Mucosa of stomach (tissue), 1 donor: Measurements from ENCODE around the gene WFIKKN2.
"Not testable (repeated sequence)": the region's sequence is repeated elsewhere in the genome, so short reads cannot be mapped to it uniquely, and the experiment has no call there.

Source experiments
- H3K27me3 ChIP-seq: one replicate; pipeline ENCODE4 v1.7.0; 2013; ENCODE audit warnings: mild to moderate bottlenecking, low read length; ENCODE audit not compliant: control insufficient read depth, insufficient read depth
- H3K36me3 ChIP-seq: one replicate; pipeline ENCODE4 v1.7.0; 2013; ENCODE audit warnings: low read length; ENCODE audit not compliant: control insufficient read depth, insufficient read depth
- H3K4me1 ChIP-seq: one replicate; pipeline ENCODE4 v1.7.0; 2013; ENCODE audit warnings: mild to moderate bottlenecking, low read length; ENCODE audit not compliant: control insufficient read depth, insufficient read depth
- H3K4me3 ChIP-seq: one replicate; pipeline ENCODE4 v1.7.0; 2013; ENCODE audit warnings: low read length
- H3K9ac ChIP-seq: one replicate; pipeline ENCODE4 v1.7.0; 2013; ENCODE audit warnings: mild to moderate bottlenecking, low read length, moderate library complexity
- H3K9me3 ChIP-seq: one replicate; pipeline ENCODE4 v1.7.0; 2013; ENCODE audit warnings: mild to moderate bottlenecking, low read length, moderate library complexity; ENCODE audit not compliant: control insufficient read depth
- donor health status: Pancreatic carcinoma.

The WFIKKN2 gene

DNA sequence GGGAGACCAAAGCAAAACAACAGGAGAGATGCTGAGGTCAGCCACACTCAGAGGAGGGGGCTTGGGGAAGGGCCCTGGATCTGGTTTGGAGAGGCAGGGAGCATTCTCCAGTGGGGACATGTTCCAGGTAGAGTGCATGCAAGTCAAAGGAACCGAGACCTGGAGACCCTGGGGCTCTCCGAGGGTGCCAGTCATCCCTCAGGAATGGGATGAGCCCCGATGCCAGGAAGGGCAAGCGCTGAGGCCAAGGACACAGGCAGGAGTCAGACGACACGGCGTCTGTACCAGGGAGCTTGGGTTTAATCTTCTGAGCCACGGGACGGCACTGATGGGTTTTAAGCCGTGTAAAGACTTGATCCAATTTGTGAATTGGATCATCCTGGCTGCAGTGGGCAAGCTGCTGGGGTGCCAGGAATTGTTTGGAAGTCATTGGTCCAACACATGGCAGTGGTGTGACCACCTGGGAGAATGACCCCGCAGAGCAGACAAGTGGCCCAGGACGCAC lies 35.1 kb upstream of the WFIKKN2 start:
- no peaks in the 10 kb centered on the region for H3K27me3 ChIP-seq
- no peaks in the 10 kb centered on the region for H3K4me1 ChIP-seq
- H3K4me3 ChIP-seq = no peak overlapping the region
- H3K9ac ChIP-seq = no peak overlapping the region
- H3K36me3 ChIP-seq = no peaks in the 10 kb centered on the region
- H3K9me3 ChIP-seq = no peaks in the 10 kb centered on the region

DNA sequence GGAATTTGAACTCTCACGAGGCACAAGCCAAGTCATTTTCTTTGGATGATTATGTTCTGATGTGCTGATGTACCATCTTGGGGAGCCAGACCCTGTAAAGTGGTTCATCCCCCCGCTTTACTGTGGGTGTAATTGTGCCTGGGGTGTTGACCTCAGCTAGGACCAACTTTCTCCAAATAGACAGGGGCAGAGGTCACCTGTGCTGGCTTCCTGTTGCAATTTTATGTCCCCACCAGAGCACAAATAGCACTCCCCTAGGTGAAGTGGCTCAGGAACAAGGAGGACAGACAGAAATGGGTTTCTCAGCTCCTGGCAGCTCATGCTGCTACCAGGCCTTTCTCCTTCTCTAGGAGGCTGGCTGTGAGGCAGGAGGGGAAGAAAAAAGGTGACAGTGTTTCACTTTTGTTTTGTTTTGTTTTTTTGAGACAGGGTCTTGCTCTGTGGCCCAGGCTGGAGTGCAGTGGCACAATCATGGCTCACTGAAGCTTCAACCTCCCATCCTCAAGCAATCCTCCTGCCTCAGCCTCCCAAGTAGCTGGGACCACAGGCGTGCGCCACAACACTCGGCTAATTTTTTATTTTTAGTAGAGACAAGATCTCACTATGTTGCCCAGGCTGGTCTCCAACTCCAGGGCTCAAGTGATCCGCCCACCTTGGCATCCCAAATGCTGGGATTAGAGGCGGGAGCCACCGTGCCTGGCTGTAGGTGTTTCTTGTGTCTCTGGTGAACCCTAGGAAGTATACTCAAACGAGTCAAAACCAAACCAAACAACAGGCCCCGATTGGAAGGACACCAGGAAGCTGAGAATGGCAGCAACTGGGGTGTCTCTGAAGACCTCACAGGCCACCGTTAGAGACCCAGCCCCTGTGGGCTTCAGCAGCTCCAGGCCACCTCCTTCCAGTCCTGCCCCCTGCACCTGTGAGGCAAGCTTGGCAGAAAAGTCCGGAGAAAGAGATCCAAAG lies 32.5 kb upstream of the WFIKKN2 start:
- Histone ChIP-seq H3K36me3 (no peaks in the 10 kb centered on the region), H3K4me1 (peaks cover 6% of the 10 kb centered on the region), H3K9ac (no peak overlapping the region), H3K27me3 (no peaks in the 10 kb centered on the region), H3K4me3 (no peak overlapping the region), H3K9me3 (no peaks in the 10 kb centered on the region)

DNA sequence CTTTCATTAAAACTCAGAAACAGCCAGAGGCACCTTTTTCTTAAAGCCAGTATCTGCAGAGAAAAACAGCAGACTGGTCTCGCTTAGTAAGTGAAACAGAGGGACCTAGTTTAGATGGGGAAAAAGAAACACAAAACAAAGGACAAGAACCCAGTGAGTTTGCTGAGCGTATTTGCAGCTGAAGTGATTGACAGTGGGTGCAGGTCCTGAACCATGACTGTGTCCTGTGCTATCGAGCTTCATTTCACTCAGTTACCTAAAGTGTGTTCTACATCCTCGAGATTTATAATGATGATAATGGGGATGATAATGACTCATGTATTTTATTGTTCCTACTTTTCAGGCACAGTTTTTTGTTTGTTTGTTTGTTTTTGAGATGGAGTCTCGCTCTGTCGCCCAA lies 31.7 kb upstream of the WFIKKN2 start:
- no peaks in the 10 kb centered on the region for H3K27me3 ChIP-seq
- H3K9me3 ChIP-seq = no peaks in the 10 kb centered on the region
- no peaks in the 10 kb centered on the region for H3K36me3 ChIP-seq
- no peak overlapping the region for H3K4me3 ChIP-seq
- H3K9ac ChIP-seq = no peak overlapping the region
- H3K4me1 ChIP-seq = peaks cover 6% of the 10 kb centered on the region

DNA sequence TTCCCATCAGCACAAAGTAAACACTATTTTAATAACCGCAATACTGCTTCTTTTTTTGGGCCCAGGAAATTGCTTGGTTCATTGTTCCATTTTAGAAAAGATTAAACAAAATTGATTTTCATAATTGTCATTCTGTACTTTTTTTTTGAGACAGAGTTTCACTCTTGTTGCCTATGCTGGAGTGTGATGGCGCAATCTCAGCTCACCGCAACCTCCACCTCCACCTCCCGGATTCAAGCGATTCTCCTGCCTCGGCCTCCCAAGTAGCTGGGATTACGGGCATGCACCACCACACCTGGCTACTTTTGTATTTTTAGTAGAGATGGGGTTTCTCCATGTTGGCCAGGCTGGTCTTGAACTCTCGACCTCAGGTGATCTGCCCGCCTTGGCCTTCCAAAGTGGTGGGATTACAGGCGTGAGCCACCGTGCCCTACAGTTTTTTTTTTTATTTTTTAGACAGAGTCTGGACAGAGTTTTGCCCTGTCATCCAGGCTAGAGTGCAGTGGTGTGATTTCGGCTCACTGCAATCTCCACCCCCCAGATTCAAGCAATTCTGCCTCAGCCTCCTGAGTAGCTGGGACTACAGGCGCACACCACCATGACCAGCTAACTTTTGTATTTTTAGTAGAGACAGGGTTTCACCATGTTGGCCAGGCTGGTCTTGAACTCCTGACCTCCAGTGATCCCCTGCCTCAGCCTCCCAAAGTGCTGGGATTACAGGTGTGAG lies 30.5 kb upstream of the WFIKKN2 start:
- not testable (repeated sequence) for H3K27me3 ChIP-seq, H3K4me1 ChIP-seq, H3K9ac ChIP-seq, H3K36me3 ChIP-seq, H3K4me3 ChIP-seq, H3K9me3 ChIP-seq

DNA sequence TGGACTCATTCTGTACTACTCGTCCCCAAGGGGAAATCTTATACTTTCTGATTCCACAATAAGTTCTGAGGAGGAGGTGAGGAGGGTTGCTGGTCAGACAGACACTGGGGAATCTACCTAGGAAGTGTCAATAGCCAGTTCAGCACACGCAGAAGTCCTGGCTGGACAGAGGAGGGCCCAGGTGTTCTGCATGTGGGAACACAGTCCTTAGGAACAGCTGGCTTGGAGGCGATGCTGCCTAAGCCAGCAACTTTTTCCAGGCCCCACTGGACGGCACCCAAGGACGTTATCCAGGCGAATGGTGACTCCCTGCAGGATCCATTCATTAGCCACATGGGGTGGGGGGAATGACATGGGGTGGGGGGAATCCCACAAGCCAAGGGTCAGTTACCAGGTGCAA lies 29.9 kb upstream of the WFIKKN2 start:
- H3K9ac ChIP-seq = no peak overlapping the region
- no peaks in the 10 kb centered on the region for H3K36me3 ChIP-seq
- H3K4me1 ChIP-seq = peaks cover 6% of the 10 kb centered on the region
- H3K27me3 ChIP-seq = no peaks in the 10 kb centered on the region
- no peak overlapping the region for H3K4me3 ChIP-seq
- no peaks in the 10 kb centered on the region for H3K9me3 ChIP-seq

DNA sequence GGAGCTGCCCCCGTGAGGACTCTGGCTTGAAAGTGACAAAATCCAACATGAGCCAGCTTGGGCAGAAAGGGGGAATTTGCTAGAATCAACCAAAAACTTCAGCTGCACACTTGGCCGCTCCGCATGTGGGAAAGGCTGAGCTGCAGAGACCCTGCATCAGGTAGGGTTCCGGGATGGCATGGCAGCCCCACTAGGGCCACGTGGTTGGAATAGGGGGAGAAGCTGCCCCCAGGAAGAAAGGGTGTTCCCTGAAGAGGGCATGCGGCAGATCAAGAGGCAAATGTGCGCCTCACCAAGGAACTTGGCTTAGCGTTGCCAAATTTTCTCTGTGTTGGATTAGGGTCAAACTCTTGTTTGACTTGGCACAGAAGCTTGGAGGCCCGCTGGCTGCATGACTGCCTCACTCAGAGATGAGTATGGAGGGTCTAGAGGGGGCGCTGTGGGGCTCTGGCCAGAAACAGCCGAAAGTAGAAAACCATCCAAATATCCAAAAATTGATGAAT lies 29.2 kb upstream of the WFIKKN2 start:
- Histone ChIP-seq H3K4me3 (no peak overlapping the region), H3K4me1 (peaks cover 6% of the 10 kb centered on the region), H3K27me3 (no peaks in the 10 kb centered on the region), H3K9ac (no peak overlapping the region), H3K9me3 (no peaks in the 10 kb centered on the region), H3K36me3 (no peaks in the 10 kb centered on the region)

DNA sequence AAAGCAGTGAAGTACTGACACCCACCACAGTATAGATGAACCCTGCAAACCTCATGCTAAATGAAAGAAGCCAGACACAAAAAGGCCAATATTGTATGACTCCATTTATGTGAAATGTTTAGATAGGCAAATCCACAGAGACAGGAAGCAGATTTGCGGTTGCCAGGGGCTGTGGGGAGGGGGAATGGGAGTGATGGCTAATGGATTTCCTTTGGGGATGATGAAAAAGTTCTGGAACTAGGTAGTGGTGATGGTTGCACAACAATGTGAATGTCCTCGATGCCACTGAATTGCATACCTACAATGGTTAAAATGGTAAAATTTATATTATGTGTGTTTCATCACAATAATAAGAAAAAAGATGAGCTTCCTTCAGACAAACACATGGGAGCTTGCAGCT lies 28.4 kb upstream of the WFIKKN2 start:
- Histone ChIP-seq H3K9ac (no peak overlapping the region), H3K27me3 (no peaks in the 10 kb centered on the region), H3K36me3 (no peaks in the 10 kb centered on the region), H3K9me3 (no peaks in the 10 kb centered on the region), H3K4me1 (peaks cover 6% of the 10 kb centered on the region), H3K4me3 (no peak overlapping the region)

DNA sequence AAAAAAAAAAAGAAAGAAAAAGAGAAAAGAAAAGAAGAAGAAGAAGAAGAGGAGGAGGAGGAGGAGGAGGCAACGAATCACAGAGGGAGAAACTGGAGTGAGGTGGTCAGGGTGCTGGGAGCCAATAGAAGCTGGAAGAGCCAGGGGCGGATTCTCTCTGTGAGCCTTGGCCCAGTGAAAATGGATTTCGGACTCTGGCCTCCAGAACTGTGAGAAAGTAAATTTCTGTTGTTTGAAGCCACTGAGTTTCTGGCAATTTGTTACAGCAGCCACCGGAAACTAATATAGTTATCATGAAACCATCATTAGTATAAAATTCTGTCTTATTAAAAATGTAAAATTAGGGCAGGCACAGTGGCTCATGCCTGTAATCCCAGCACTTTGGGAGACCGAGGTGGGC lies 27.7 kb upstream of the WFIKKN2 start:
- peaks cover 6% of the 10 kb centered on the region for H3K4me1 ChIP-seq
- no peak overlapping the region for H3K9ac ChIP-seq
- no peaks in the 10 kb centered on the region for H3K9me3 ChIP-seq
- H3K4me3 ChIP-seq = no peak overlapping the region
- H3K27me3 ChIP-seq = no peaks in the 10 kb centered on the region
- no peaks in the 10 kb centered on the region for H3K36me3 ChIP-seq

DNA sequence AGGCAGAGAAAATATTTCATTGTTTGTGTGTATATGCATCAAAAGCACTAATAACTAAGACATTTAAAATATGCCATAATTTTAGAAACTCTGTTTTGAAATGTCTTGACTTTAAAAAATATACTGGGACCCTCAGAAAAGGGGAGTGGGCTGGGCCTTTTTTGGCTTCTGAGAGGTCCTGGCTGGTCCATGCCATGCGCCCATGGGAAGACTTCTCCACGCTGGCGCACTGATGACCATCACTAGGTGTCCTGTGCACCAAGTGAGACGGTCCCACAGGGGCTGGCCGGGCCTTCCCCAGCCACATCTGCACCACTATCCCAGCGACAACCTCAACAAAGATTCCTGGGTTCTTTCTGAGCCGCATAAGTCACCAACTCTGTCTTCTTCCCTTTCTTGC lies 27.0 kb upstream of the WFIKKN2 start:
- H3K4me1 ChIP-seq = peaks cover 6% of the 10 kb centered on the region

DNA sequence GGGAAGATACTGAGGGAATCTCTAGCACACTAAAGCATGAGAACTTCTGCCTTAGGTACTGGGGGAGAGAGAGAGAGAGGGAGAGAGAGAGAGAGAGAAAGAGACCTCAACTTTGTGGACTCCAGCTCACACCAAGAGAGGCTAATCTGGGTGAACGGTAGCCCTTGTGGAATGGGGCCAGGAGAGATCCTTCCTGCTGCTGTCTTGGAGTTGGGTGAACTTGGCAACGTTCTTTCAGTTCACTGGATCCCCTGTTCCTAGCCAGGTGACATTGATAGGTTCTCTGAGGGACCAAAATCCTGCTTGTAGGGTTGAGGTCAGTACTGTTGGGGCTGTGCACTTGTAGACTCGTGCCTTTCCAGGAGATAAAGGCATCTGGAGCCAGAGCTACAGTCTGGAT lies 26.5 kb upstream of the WFIKKN2 start:
- peaks cover 6% of the 10 kb centered on the region for H3K4me1 ChIP-seq
- H3K4me3 ChIP-seq = no peak overlapping the region
- no peaks in the 10 kb centered on the region for H3K27me3 ChIP-seq
- H3K9ac ChIP-seq = no peak overlapping the region
- H3K9me3 ChIP-seq = no peaks in the 10 kb centered on the region
- no peaks in the 10 kb centered on the region for H3K36me3 ChIP-seq

More for the DNA sequence above, 27.0 kb upstream of the WFIKKN2 start:
- H3K36me3 ChIP-seq = no peaks in the 10 kb centered on the region
- no peaks in the 10 kb centered on the region for H3K27me3 ChIP-seq
- no peak overlapping the region for H3K4me3 ChIP-seq
- H3K9ac ChIP-seq = no peak overlapping the region
- H3K9me3 ChIP-seq = no peaks in the 10 kb centered on the region

DNA sequence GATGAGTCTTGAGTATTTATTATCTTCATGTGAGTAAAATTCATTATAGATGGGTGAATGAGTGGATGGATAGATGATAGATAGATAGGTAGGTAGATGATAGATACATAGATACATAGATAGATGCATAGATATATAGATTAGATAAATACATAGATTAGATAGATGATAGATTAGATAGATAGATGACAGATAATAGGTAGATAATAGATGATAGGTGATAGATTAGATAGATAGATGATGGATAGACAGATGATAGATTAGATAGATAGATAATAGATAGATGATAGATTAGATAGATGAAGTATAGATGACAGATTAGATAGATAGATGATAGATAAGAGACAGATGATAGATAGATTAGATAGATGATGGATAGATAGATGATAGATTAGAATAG lies 21.8 kb upstream of the WFIKKN2 start:
- H3K36me3 ChIP-seq = no peaks in the 10 kb centered on the region
- no peaks in the 10 kb centered on the region for H3K27me3 ChIP-seq
- peaks cover 9% of the 10 kb centered on the region for H3K4me1 ChIP-seq
- no peak overlapping the region for H3K4me3 ChIP-seq
- H3K9ac ChIP-seq = no peak overlapping the region
- H3K9me3 ChIP-seq = no peaks in the 10 kb centered on the region

DNA sequence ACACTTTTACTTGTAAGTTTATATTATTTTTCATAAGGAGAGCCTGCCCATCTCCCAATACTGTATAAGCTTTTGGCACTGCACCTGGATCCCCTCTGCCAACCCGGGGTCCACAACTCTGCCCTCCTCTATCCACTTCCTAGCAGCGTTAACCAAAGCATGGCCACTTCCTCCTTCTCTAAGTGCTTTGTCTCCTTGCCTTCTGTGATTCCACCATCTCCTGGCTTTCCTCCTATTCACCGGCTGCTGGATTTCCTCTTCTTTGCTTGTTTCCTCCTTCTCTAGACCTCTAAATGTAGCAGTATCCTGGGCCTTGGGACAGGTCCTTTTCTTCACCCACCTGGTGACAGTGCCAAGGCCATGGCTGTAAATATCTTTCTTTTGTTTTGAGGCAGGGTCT lies 20.0 kb upstream of the WFIKKN2 start:
- Histone ChIP-seq H3K36me3 (no peaks in the 10 kb centered on the region), H3K9me3 (no peaks in the 10 kb centered on the region), H3K4me1 (peaks cover 9% of the 10 kb centered on the region), H3K4me3 (no peak overlapping the region), H3K27me3 (no peaks in the 10 kb centered on the region), H3K9ac (no peak overlapping the region)
